Stimulated activated CD4-positive, alpha-beta T cell treated with anti-CD3 and anti-CD28 coated beads, TNF-alpha, amount 100 ng/mL, for 48 hours (primary cell): ENCODE data around the gene DCLRE1B.

Source experiments
- DNase-seq, 3 donors: peaks; one replicate each; pipeline ENCODE4 v3.0.0-alpha.2; 2020; ENCODE audit warnings: low read depth in 3 of 3

DCLRE1B gene

DNA sequence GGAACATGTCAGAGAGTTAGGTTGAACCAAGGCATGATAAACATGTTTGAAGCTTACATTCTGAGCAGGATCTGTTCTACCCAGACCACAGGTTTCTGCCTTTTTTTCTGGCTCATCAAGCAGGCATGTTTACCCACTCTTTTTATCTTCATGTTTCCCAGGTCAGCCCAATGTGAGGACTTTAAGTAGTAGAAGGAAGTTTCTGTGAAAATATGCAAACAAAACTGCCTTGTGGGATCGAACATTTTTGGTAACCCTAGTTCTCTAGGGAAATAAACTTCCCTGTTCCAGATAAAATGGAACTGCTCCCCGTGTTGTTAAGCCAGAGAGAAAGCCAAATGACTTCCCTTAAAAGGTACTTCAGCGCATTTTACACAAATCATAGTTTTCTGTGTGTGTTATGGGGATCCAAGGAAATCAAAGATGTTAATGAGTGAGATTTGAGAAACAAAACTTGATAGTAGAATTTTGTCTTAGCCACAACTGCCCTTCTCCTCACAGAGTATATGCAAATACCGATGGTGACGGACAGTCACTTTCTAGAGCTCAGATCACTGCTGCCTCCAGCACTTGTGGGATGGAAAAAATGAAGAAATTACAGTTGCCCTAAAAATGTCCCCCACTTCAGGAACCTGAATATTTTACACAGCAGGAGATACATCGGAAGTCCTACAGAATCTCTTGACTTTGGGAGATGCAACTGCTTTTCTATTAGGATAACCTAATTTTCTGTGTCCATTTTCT is 23.2 kb downstream of the DCLRE1B start:
- DNase-seq, result no peak

DNA sequence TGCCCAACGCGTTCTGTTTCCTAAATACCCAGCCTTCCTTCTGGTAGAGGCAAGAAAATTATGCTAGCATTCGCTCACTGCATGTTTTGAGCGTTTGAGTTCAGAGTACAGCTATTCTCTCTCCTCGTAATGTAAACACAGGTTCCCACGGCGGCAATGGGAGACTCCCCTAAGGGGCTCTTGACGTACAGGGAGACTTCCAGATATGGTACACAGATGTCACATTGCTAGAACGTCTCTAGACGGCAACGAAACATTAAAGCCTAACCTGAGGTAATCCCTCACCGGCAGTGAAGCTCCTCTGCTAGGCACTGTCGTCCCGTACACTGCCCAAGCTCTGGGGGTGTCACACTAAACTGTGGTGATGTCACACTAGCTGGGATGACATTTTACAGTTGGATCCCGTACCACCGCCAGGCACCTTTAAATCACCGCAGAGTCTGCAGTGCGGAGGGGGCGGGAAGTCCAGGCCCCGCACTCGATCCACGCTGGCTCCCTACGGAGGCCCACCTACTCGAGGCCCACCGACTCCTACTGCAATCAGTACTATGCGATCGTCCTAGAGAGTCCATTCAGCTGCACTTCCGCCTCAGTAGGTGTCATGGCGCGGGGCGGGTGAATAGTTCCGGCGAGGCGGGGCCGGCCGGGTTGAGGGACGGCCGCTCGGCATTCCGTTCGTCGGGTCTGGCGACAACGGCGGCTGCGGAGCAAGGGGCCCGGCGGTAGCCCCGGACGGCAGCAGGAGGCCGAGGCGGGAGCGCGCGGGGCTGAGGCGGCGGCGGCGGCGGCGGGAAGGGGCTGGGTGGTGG is 24.0 kb downstream of the DCLRE1B start, which contains the start of gene HIPK1:
Gene HIPK1 (plus strand): TSS at position 384 of the 809 bp plus-strand sequence.
- DNase-seq, result peak; percentile 82 to 90 (median 87)

DNA sequence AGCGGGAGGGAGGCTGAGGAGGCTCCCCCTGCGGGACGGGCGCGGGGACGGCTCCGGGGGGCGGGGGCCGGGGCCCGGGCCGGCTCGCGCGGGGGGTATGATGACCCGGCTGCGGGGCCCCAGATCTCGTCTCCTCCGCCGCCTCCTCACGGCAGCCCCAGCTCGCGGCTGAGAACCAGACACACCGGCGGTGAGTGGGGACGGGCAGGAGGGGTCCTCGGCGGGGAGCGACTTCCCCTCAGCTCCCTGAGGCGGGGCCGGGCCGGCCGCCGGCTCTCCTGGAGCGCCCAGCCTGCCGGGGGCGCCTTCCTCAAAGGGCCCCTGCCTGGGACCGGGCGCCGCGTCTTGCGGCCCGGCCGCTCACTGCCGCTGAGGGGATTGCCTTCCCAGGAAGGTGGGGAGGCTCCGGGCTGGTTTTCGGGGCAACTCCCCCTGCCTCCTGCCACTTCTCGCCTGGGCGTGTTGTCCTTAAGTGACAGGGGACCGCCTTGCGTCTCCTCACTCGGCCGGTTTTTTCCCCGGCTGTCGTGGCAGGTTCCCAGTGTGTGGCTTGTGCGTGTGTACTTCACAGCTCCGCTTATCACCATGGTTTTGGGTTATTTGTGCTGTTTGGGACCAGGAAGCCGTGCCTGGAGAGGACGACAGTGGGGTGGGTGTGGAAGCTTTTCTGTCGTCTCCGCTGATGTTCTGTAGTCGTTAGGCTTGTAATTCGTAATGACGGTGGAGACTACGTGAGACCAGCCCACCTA is 24.8 kb downstream of the DCLRE1B start:
- DNase-seq, result peak; percentile 26 to 46 (median 45)

- DNase-seq, result peak; percentile 34 to 59 (median 53)
Observed at GRCh38 chr1:113930499-113931161, 25.5 kb downstream of the DCLRE1B start.

DNA sequence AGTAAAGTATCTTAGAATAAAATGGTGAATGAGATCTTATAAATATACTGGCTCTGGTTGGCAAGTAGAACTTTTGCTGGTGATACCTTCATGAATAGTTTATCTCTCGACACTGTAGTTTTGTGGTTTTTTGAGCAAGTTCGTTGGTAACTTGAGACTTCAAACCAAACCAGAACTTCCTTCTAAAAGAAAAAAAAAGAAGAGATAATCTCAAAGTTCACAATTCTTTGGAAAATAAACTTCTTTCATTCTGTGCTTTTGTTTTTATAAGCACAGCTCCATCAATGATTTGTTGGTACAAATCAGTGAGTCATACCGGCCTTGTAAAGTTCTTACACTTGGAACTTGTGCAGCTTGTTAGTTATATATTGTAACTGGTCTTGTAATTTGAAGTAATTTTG is 26.3 kb downstream of the DCLRE1B start:
- no peak for DNase-seq

GRCh38 chr1:113934006-113934405 is 28.9 kb downstream of the DCLRE1B start:
- DNase-seq, result no peak

DNA sequence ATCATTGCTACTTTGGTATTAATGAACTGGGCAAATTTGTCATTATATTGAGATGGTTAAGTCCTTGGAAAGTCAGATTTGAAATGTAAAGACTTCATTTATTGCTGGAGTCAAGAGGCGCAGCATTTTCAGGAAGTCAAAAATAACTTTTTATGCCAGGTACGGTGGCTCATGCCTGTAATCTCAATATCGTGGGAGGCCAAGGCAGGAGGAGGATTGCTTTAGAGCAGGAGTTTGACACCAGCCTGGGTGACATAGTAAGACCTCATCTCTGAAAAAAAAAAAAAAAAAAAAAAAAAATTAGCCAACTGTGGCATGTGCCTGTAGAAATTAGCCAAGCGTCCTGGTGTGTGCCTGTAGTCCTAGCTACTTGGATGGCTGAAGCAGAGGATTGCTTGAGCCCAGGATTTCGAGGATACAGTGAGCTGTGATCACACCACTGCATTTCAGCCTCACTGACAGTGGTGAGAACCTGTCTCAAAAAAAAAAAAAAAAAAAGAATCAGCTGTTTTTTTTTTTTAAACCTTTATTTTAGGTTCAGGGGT is 29.5 kb downstream of the DCLRE1B start:
- no peak for DNase-seq

DNA sequence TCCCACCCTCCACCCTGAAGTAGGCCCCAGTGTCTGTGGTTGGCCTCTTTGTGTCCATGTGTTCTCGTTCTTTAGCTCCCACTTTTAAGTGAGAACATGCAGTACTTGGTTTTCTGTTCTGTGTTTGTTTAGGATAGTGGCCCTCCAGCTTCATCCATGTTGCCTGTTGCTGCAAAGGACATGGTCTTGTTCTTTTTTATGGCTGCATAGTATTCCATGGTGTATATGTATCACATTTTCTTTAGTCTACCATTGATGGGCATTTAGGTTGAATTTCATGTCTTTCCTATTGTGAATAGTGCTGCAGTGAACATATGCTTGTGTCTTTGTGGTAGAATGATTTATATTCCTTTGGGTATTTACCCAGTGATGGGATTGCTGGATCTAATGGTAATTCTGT is 30.1 kb downstream of the DCLRE1B start:
- no peak for DNase-seq

DNA sequence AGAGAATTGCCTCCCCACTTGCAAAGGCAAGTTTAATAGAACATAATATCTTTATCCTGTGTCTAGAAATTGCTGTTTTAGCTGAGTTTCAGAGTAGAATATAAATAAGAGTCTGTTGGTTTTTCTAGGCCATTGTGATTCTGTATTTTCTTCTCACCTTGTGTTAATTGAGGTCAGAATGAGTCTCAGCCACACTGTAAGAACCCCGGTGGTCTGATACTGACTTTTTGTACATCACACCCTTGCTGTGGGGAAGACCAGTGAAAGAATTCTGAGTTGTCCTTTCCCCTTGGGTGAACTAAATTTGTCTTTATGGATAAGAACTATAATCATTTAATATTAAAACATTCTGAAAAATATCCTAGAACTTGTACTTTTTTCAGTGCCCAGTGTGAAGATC is 30.8 kb downstream of the DCLRE1B start:
- no peak for DNase-seq

DNA sequence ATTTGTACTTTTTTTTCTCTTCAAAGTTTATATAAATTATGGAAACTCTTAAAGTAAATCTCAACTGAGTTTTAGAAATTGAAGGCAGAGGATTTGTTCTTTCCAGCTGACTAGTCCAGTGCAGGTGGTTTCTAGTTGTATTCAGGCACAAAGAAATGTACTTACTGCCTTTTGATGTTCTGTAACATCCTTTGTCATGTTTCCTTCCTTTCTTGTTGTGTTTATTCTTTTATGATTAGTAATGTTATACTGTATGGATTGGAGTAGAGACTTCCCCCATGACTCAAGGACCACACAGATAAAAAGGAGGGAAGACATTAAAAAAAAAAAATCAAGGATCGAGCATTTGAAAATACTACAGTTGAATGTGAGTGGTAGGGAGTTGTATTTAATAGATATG is 32.0 kb downstream of the DCLRE1B start:
- DNase-seq, result no peak

GRCh38 chr1:113938192-113938591 is 33.1 kb downstream of the DCLRE1B start:
- no peak for DNase-seq

DNA sequence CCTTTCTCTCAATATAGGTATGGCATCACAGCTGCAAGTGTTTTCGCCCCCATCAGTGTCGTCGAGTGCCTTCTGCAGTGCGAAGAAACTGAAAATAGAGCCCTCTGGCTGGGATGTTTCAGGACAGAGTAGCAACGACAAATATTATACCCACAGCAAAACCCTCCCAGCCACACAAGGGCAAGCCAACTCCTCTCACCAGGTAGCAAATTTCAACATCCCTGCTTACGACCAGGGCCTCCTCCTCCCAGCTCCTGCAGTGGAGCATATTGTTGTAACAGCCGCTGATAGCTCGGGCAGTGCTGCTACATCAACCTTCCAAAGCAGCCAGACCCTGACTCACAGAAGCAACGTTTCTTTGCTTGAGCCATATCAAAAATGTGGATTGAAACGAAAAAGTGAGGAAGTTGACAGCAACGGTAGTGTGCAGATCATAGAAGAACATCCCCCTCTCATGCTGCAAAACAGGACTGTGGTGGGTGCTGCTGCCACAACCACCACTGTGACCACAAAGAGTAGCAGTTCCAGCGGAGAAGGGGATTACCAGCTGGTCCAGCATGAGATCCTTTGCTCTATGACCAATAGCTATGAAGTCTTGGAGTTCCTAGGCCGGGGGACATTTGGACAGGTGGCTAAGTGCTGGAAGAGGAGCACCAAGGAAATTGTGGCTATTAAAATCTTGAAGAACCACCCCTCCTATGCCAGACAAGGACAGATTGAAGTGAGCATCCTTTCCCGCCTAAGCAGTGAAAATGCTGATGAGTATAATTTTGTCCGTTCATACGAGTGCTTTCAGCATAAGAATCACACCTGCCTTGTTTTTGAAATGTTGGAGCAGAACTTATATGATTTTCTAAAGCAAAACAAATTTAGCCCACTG is 35.5 kb downstream of the DCLRE1B start:
- peak in 1 of 3 donors; percentile 25 for DNase-seq

GRCh38 chr1:113941245-113941559 is 36.1 kb downstream of the DCLRE1B start:
- no peak for DNase-seq

- DNase-seq, result no peak
Observed at GRCh38 chr1:113942527-113942926, 37.4 kb downstream of the DCLRE1B start.

DNA sequence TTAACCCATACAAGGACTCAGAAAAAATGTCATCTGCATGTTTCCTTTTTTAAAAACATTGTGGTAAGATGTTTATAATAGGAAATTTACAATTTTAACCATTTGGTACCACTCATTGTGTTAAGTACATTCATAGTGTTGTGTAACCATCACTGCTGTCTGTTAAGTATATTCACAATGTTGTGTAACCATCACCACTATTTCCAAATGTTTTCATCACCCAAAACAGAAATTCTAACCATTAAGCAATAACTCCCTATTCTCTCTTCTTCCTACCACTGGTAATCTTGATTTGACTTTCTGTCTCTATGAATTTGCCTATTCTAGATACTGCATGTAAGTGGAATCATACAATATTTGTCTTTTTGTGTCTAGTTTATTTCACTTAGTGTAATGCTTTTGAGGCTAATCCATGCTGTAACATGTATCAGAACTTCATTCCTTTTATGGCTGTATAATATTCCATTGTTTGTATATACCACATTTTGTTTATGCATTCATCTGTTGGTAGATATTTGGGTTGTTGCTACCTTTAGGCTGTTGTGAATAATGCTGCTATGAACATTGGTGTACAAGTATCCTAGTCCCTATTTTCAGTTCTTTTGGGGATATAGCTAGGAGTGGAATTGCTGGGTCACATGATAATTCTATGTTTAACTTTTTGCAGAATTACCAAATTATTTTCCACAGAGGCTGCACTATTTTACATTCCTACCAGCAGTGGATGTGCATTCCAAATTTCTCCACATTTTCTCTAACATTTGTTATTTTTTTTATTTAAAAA is 38.1 kb downstream of the DCLRE1B start:
- no peak for DNase-seq

DNA sequence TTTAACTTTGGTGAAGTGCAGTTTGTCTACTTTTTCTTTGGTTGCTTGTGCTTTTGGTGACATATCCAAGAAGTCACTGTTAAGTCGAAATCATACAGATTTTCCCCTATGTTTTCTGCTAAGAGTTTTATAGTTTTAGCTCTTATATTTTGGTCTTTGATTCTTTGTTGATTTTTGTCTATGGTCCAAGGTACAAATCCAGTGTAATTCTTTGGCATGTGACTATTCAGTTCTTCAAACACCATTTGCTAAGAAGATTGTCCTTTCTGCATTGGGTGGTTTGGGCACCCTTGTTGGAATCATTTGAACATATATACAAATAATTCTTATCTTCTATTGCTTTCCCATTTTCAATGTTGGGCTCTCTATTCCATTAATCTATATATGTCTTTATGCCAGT is 40.2 kb downstream of the DCLRE1B start:
- DNase-seq, result no peak

DNA sequence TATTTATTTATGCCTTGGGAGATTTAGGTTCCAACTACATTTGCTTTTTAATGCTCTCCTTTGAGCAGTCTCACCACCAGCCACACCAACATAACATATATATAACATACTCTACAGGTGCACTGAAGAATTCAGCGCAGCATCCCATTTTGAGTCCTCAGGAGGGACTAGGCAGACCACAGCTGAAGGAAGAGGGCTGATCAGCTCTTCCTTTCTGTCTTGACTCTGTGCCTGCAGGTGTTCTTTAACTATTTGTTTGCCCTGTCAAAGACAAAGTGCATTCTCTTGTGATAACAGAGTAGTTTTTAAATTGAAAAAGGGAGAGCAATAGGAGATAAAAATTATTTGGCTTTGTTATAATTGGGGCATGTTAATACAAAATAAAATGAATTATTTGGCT is 41.0 kb downstream of the DCLRE1B start:
- no peak for DNase-seq

GRCh38 chr1:113946678-113947387 is 41.7 kb downstream of the DCLRE1B start:
- no peak for DNase-seq
